Measurements from ENCODE around the gene BHLHE40.

BHLHE40 gene

GRCh38 chr3:4986782-4987537, 7.7 kb downstream of the BHLHE40 start (continued):
- TF ChIP-seq, protein P1, sequence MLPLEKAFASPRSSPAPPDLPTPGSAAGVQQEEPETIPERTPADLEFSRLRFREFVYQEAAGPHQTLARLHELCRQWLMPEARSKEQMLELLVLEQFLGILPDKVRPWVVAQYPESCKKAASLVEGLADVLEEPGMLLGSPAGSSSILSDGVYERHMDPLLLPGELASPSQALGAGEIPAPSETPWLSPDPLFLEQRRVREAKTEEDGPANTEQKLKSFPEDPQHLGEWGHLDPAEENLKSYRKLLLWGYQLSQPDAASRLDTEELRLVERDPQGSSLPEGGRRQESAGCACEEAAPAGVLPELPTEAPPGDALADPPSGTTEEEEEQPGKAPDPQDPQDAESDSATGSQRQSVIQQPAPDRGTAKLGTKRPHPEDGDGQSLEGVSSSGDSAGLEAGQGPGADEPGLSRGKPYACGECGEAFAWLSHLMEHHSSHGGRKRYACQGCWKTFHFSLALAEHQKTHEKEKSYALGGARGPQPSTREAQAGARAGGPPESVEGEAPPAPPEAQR (tag by site-specific recombination; IDR thresholded peaks at IDR 0.05) = no peak
- TF ChIP-seq ZFP37 (tag by site-specific recombination; IDR thresholded peaks at IDR 0.05) (peak; percentile 76), ZNF157 (tag by site-specific recombination; IDR thresholded peaks at IDR 0.05) (no peak), TRIM28 (IDR thresholded peaks at IDR 0.05; ENCODE audit: borderline replicate concordance, low read length) (peak; percentile 22; the same call in 1 of the 2 replicates), CTCF (tag by site-specific recombination; IDR thresholded peaks at IDR 0.05) (no peak; the same call in 1 of the 2 replicates), ZNF596 (tag by site-specific recombination; IDR thresholded peaks at IDR 0.05) (no peak; the same call in 1 of the 2 replicates), ZNF830 (tag by site-specific recombination; IDR thresholded peaks at IDR 0.05; ENCODE audit: low read depth) (no peak), ZNF514 (tag by site-specific recombination; IDR thresholded peaks at IDR 0.05) (no peak), ZNF324 (tag by site-specific recombination; IDR thresholded peaks at IDR 0.05) (no peak; the same call in none of the 2 replicates), ZNF791 (tag by site-specific recombination; IDR thresholded peaks at IDR 0.05) (no peak), ZEB2 (tag by site-specific recombination; IDR thresholded peaks at IDR 0.05) (peak; percentile 99), ZNF223 (tag by site-specific recombination; IDR thresholded peaks at IDR 0.05) (no peak; the same call in 1 of the 2 replicates), ZNF585B (tag by site-specific recombination; IDR thresholded peaks at IDR 0.05) (no peak), ZNF488 (tag by site-specific recombination; IDR thresholded peaks at IDR 0.05) (peak; percentile 74; the same call in 1 of the 2 replicates), YY2 (tag by site-specific recombination; IDR thresholded peaks at IDR 0.05) (no peak), ZNF221 (tag by site-specific recombination; IDR thresholded peaks at IDR 0.05; ENCODE audit: borderline replicate concordance) (no peak), ZFHX2 (tag by site-specific recombination; conservative IDR thresholded peaks at IDR 0.05) (peak; percentile 92), SP2 (tag by site-specific recombination; IDR thresholded peaks at IDR 0.05) (peak; percentile 87), ZNF473 (tag by site-specific recombination; IDR thresholded peaks at IDR 0.05) (no peak), ZNF629 (tag by site-specific recombination; IDR thresholded peaks at IDR 0.05) (peak; percentile 98), ZNF768 (tag by site-specific recombination; IDR thresholded peaks at IDR 0.05) (peak; percentile 98), ZSCAN16 (tag by site-specific recombination; IDR thresholded peaks at IDR 0.05) (no peak), ZNF580 (tag by site-specific recombination; IDR thresholded peaks at IDR 0.05) (peak; percentile 8; the same call in 1 of the 2 replicates), SCRT1 (tag by site-specific recombination; IDR thresholded peaks at IDR 0.05; ENCODE audit: borderline replicate concordance) (peak; percentile 92), SETDB1 (IDR thresholded peaks at IDR 0.05; ENCODE audit: insufficient read length, low read length) (no peak), ZBTB1 (tag by site-specific recombination; IDR thresholded peaks at IDR 0.05) (peak; percentile 29; the same call in 1 of the 2 replicates), ZIC2 (tag by site-specific recombination; IDR thresholded peaks at IDR 0.05) (peak; percentile 95), ZNF571 (tag by site-specific recombination; IDR thresholded peaks at IDR 0.05) (no peak), ZNF658 (tag by site-specific recombination; IDR thresholded peaks at IDR 0.05) (no peak), ZNF529 (tag by site-specific recombination; IDR thresholded peaks at IDR 0.05; ENCODE audit: insufficient replicate concordance) (no peak)
- TF ChIP-seq, protein P2, sequence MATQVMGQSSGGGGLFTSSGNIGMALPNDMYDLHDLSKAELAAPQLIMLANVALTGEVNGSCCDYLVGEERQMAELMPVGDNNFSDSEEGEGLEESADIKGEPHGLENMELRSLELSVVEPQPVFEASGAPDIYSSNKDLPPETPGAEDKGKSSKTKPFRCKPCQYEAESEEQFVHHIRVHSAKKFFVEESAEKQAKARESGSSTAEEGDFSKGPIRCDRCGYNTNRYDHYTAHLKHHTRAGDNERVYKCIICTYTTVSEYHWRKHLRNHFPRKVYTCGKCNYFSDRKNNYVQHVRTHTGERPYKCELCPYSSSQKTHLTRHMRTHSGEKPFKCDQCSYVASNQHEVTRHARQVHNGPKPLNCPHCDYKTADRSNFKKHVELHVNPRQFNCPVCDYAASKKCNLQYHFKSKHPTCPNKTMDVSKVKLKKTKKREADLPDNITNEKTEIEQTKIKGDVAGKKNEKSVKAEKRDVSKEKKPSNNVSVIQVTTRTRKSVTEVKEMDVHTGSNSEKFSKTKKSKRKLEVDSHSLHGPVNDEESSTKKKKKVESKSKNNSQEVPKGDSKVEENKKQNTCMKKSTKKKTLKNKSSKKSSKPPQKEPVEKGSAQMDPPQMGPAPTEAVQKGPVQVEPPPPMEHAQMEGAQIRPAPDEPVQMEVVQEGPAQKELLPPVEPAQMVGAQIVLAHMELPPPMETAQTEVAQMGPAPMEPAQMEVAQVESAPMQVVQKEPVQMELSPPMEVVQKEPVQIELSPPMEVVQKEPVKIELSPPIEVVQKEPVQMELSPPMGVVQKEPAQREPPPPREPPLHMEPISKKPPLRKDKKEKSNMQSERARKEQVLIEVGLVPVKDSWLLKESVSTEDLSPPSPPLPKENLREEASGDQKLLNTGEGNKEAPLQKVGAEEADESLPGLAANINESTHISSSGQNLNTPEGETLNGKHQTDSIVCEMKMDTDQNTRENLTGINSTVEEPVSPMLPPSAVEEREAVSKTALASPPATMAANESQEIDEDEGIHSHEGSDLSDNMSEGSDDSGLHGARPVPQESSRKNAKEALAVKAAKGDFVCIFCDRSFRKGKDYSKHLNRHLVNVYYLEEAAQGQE (tag by site-specific recombination; IDR thresholded peaks at IDR 0.05) = no peak
- TF ChIP-seq, protein P3, sequence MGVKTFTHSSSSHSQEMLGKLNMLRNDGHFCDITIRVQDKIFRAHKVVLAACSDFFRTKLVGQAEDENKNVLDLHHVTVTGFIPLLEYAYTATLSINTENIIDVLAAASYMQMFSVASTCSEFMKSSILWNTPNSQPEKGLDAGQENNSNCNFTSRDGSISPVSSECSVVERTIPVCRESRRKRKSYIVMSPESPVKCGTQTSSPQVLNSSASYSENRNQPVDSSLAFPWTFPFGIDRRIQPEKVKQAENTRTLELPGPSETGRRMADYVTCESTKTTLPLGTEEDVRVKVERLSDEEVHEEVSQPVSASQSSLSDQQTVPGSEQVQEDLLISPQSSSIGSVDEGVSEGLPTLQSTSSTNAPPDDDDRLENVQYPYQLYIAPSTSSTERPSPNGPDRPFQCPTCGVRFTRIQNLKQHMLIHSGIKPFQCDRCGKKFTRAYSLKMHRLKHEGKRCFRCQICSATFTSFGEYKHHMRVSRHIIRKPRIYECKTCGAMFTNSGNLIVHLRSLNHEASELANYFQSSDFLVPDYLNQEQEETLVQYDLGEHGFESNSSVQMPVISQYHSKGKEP (tag by site-specific recombination; IDR thresholded peaks at IDR 0.05) = peak; percentile 89

All from HEK293 (cell line).